Measurements from ENCODE around the gene SLTM.
"Not testable (repeated sequence)": the region's sequence is repeated elsewhere in the genome, so short reads cannot be mapped to it uniquely, and the experiment has no call there.

Gene SLTM

GRCh38 chr15:58873267-58873666, 60.2 kb downstream of the SLTM start:
- DNase-seq: no peak

GRCh38 chr15:58870451-58870850, 63.0 kb downstream of the SLTM start:
- DNase-seq: no peak

- DNase-seq: no peak
Observed at GRCh38 chr15:58867926-58868325, 65.6 kb downstream of the SLTM start.

GRCh38 chr15:58865425-58865880, 68.0 kb downstream of the SLTM start:
- no peak for DNase-seq

GRCh38 chr15:58864602-58865424, 68.7 kb downstream of the SLTM start:
- DNase-seq: no peak

GRCh38 chr15:58862326-58862725, 71.2 kb downstream of the SLTM start:
- no peak for DNase-seq

- not testable (repeated sequence) for DNase-seq
Observed at GRCh38 chr15:58856621-58857020, 76.9 kb downstream of the SLTM start.

GRCh38 chr15:58856086-58856485, 77.4 kb downstream of the SLTM start:
- no peak for DNase-seq

- no peak for DNase-seq
Observed at GRCh38 chr15:58854593-58854992, 78.9 kb downstream of the SLTM start.

GRCh38 chr15:58852347-58852746, 81.1 kb downstream of the SLTM start:
- no peak for DNase-seq

GRCh38 chr15:58851205-58851604, 82.3 kb downstream of the SLTM start:
- DNase-seq: not testable (repeated sequence)

GRCh38 chr15:58842713-58843396, 90.6 kb downstream of the SLTM start:
- DNase-seq: no peak

GRCh38 chr15:58840048-58840447, 93.4 kb downstream of the SLTM start:
- no peak for DNase-seq

- DNase-seq: no peak
Observed at GRCh38 chr15:58839485-58839884, 94.0 kb downstream of the SLTM start.

GRCh38 chr15:58833681-58834426, 99.6 kb downstream of the SLTM start:
- DNase-seq: not testable (repeated sequence)

- DNase-seq: no peak
Observed at GRCh38 chr15:58830556-58830955, 102.9 kb downstream of the SLTM start.
